Stimulated activated CD4-positive, alpha-beta T cell treated with anti-CD3 and anti-CD28 coated beads, Interleukin-4, amount 100 ng/mL, for 48 hours (primary cell): ENCODE results near the gene MICALL2.
A peak's percentile ranks its signal among the peaks of the same experiment; 100 is the strongest.

Experiments
- DNase-seq, 2 donors: peaks; one replicate each; pipeline ENCODE4 v3.0.0-alpha.2; 2020; ENCODE audit warnings: low read depth in 2 of 2

The MICALL2 gene

GRCh38 chr7:1493129-1493528, 33.9 kb upstream of the MICALL2 start:
- DNase-seq: no peak

GRCh38 chr7:1492640-1493039, 33.4 kb upstream of the MICALL2 start:
- DNase-seq: no peak

GRCh38 chr7:1492221-1492620, 33.0 kb upstream of the MICALL2 start:
- no peak for DNase-seq

GRCh38 chr7:1490837-1491236, 31.6 kb upstream of the MICALL2 start:
- no peak for DNase-seq

GRCh38 chr7:1489336-1489735, 30.1 kb upstream of the MICALL2 start:
- no peak for DNase-seq

GRCh38 chr7:1488016-1488415, 28.7 kb upstream of the MICALL2 start:
- no peak for DNase-seq

GRCh38 chr7:1487466-1487865, 28.2 kb upstream of the MICALL2 start:
- no peak for DNase-seq

GRCh38 chr7:1486571-1486970, 27.3 kb upstream of the MICALL2 start:
- DNase-seq: no peak

- DNase-seq: no peak
Measured at GRCh38 chr7:1485156-1485555, 25.9 kb upstream of the MICALL2 start.

GRCh38 chr7:1484569-1484968, 25.3 kb upstream of the MICALL2 start:
- no peak for DNase-seq

- DNase-seq: no peak
Measured at GRCh38 chr7:1483536-1484505, 24.6 kb upstream of the MICALL2 start.

- no peak for DNase-seq
Measured at GRCh38 chr7:1483079-1483478, 23.8 kb upstream of the MICALL2 start.

- DNase-seq: no peak
Measured at GRCh38 chr7:1481300-1481699, 22.0 kb upstream of the MICALL2 start.

GRCh38 chr7:1480670-1481069, 21.4 kb upstream of the MICALL2 start:
- no peak for DNase-seq

GRCh38 chr7:1479287-1479686, 20.0 kb upstream of the MICALL2 start:
- no peak for DNase-seq

GRCh38 chr7:1478480-1478879, 19.2 kb upstream of the MICALL2 start:
- DNase-seq: no peak

- no peak for DNase-seq
Measured at GRCh38 chr7:1476859-1477258, 17.6 kb upstream of the MICALL2 start.

- no peak for DNase-seq
Measured at GRCh38 chr7:1475991-1476390, 16.7 kb upstream of the MICALL2 start.

- DNase-seq: no peak
Measured at GRCh38 chr7:1475393-1475792, 16.1 kb upstream of the MICALL2 start.

- no peak for DNase-seq
Measured at GRCh38 chr7:1474736-1475135, 15.5 kb upstream of the MICALL2 start.

- DNase-seq: peak; percentile 80 to 88
Measured at GRCh38 chr7:1473864-1474512, 14.7 kb upstream of the MICALL2 start.

- DNase-seq: no peak
Measured at GRCh38 chr7:1470901-1471300, 11.6 kb upstream of the MICALL2 start.

- no peak for DNase-seq
Measured at GRCh38 chr7:1468643-1469298, 9.5 kb upstream of the MICALL2 start.
